ENCODE measurements around the gene HIVEP2. TPM values are rescaled to one million over a fixed set of nuclear protein-coding genes. Genes with fewer than 3 reads are reported as not detected.

The HIVEP2 gene
- total and polyA plus RNA-seq, 2 donors (not counting 1 experiment from before 2014, with no cell fraction given) = 5.0 to 14.4 TPM

- Histone ChIP-seq H2AFZ (ENCODE audit: low read length) (no peak overlapping the region), H3K27ac (ENCODE audit: insufficient read depth, low read length) (no peak overlapping the region), H3K4me3 (replicated peaks in 1 of 4; ENCODE audit: control extremely low read depth in 1 of 4, insufficient read depth in 1 of 4, low read depth in 3 of 4, low read length in 4 of 4) (no peak overlapping the region), H3K4me2 (ENCODE audit: extremely low read depth, insufficient read depth, low read length) (no peak overlapping the region), H3K36me3 (ENCODE audit: control insufficient read depth, insufficient read depth, low read length) (no peaks in the 10 kb centered on the region), H3K9ac (ENCODE audit: insufficient read depth, low read length) (no peak overlapping the region), H3K9me3 (ENCODE audit: control insufficient read depth, insufficient read depth, low read depth, low read length) (no peaks in the 10 kb centered on the region), H3K79me2 (ENCODE audit: control insufficient read depth, insufficient read depth, low read length) (peaks cover 12% of the 10 kb centered on the region), H3K4me1 (ENCODE audit: control insufficient read depth, extremely low read depth, insufficient read depth, low read length) (peaks cover 5% of the 10 kb centered on the region), H3K27me3 (ENCODE audit: control insufficient read depth, insufficient read depth, low read length) (no peaks in the 10 kb centered on the region), H4K20me1 (ENCODE audit: control insufficient read depth, extremely low read depth, insufficient read depth, low read length) (no peaks in the 10 kb centered on the region)
- TF ChIP-seq EZH2 (IDR thresholded peaks at IDR 0.05; ENCODE audit: low read length, missing control alignments) (no peak), CTCF (conservative IDR thresholded peaks at IDR 0.05 in 1 of 2, IDR thresholded peaks at IDR 0.05 in 1 of 2; ENCODE audit: low read depth in 1 of 2, low read length in 2 of 2) (no peak)
- peak in 1 of 2 donors; percentile 81 for DNase-seq (ENCODE audit: low read depth in 2 of 2)
These were observed 105.9 kb downstream of the HIVEP2 start for GRCh38 chr6:142838821-142839685.

GRCh38 chr6:142835787-142836535 lies 109.0 kb downstream of the HIVEP2 start:
- Histone ChIP-seq H3K4me2 (ENCODE audit: extremely low read depth, insufficient read depth, low read length) (no peak overlapping the region), H4K20me1 (ENCODE audit: control insufficient read depth, extremely low read depth, insufficient read depth, low read length) (no peaks in the 10 kb centered on the region), H3K4me3 (replicated peaks in 1 of 4; ENCODE audit: control extremely low read depth in 1 of 4, insufficient read depth in 1 of 4, low read depth in 3 of 4, low read length in 4 of 4) (no peak overlapping the region), H3K9ac (ENCODE audit: insufficient read depth, low read length) (no peak overlapping the region), H3K27me3 (ENCODE audit: control insufficient read depth, insufficient read depth, low read length) (no peaks in the 10 kb centered on the region), H3K79me2 (ENCODE audit: control insufficient read depth, insufficient read depth, low read length) (peaks cover 2% of the 10 kb centered on the region), H3K27ac (ENCODE audit: insufficient read depth, low read length) (no peak overlapping the region), H2AFZ (ENCODE audit: low read length) (no peak overlapping the region), H3K9me3 (ENCODE audit: control insufficient read depth, insufficient read depth, low read depth, low read length) (no peaks in the 10 kb centered on the region), H3K4me1 (ENCODE audit: control insufficient read depth, extremely low read depth, insufficient read depth, low read length) (peaks cover 3% of the 10 kb centered on the region), H3K36me3 (ENCODE audit: control insufficient read depth, insufficient read depth, low read length) (no peaks in the 10 kb centered on the region)
- TF ChIP-seq CTCF (conservative IDR thresholded peaks at IDR 0.05 in 1 of 2, IDR thresholded peaks at IDR 0.05 in 1 of 2; ENCODE audit: low read depth in 1 of 2, low read length in 2 of 2) (no peak), EZH2 (IDR thresholded peaks at IDR 0.05; ENCODE audit: low read length, missing control alignments) (no peak)
- DNase-seq (ENCODE audit: low read depth in 2 of 2) = no peak

- no peak for DNase-seq (ENCODE audit: low read depth in 2 of 2)
- Histone ChIP-seq H3K9me3 (ENCODE audit: control insufficient read depth, insufficient read depth, low read depth, low read length) (no peaks in the 10 kb centered on the region), H2AFZ (ENCODE audit: low read length) (no peak overlapping the region), H3K9ac (ENCODE audit: insufficient read depth, low read length) (no peak overlapping the region), H3K4me1 (ENCODE audit: control insufficient read depth, extremely low read depth, insufficient read depth, low read length) (peaks cover 3% of the 10 kb centered on the region), H3K4me2 (ENCODE audit: extremely low read depth, insufficient read depth, low read length) (no peak overlapping the region), H3K4me3 (replicated peaks in 1 of 4; ENCODE audit: control extremely low read depth in 1 of 4, insufficient read depth in 1 of 4, low read depth in 3 of 4, low read length in 4 of 4) (no peak overlapping the region), H3K36me3 (ENCODE audit: control insufficient read depth, insufficient read depth, low read length) (no peaks in the 10 kb centered on the region), H3K27me3 (ENCODE audit: control insufficient read depth, insufficient read depth, low read length) (no peaks in the 10 kb centered on the region), H4K20me1 (ENCODE audit: control insufficient read depth, extremely low read depth, insufficient read depth, low read length) (no peaks in the 10 kb centered on the region), H3K27ac (ENCODE audit: insufficient read depth, low read length) (no peak overlapping the region), H3K79me2 (ENCODE audit: control insufficient read depth, insufficient read depth, low read length) (peaks cover 2% of the 10 kb centered on the region)
- TF ChIP-seq CTCF (conservative IDR thresholded peaks at IDR 0.05 in 1 of 2, IDR thresholded peaks at IDR 0.05 in 1 of 2; ENCODE audit: low read depth in 1 of 2, low read length in 2 of 2) (no peak), EZH2 (IDR thresholded peaks at IDR 0.05; ENCODE audit: low read length, missing control alignments) (no peak)
These were observed 110.1 kb downstream of the HIVEP2 start for GRCh38 chr6:142834853-142835252.

Data from fibroblast of lung (primary cell).